ENCODE data around the gene PPP6R2.
"Not testable (repeated sequence)": the region's sequence is repeated elsewhere in the genome, so short reads cannot be mapped to it uniquely, and the experiment has no call there.

The PPP6R2 gene

DNA sequence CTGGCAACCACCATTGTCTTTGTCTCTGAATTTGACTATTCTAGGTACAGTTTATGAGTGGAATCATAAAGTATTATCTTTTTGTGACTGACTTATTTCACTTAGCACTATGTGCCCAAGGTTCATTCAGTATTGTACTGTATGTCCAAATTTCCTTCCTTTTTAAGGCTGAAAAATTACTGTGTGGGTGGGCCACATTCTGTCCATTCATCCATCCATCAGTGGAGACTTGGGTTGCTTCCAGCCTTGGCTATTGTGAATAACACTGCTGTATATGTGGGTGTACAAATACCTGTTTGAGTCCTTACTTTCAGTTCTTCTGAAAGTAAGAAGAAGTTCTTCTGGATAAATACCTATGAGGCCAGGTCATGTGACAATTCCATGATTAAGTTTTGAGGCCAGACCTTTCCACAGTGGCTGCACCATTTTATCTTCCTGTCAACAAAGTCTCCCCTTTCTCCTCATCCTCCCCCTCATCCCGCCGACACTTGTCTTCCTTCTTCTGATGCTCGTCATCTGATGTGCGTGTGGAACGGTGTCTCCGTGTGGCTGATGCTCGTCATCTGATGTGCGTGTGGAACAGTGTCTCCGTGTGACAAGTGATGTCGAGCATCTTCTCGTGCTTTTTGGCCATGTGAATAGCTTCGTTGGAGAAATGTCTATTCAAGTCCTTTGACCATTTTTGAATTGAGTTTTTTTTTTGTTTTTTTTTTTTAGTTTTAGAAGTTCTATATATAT, 82.2 kb downstream of the PPP6R2 start:
- H3K4me1 ChIP-seq (ENCODE audit: control insufficient read depth, low read length) = no peaks in the 10 kb centered on the region
- no peaks in the 10 kb centered on the region for H3K9me3 ChIP-seq (ENCODE audit: control insufficient read depth, insufficient read depth, low read length)
- no peaks in the 10 kb centered on the region for H3K79me2 ChIP-seq (ENCODE audit: control insufficient read depth, low read length)
- H4K20me1 ChIP-seq (ENCODE audit: control insufficient read depth, insufficient read depth, low read depth, low read length) = no peaks in the 10 kb centered on the region
- H3K9me2 ChIP-seq (replicated peaks; ENCODE audit: control insufficient read depth, low read length) = no peaks in the 10 kb centered on the region
- no peaks in the 10 kb centered on the region for H3F3A ChIP-seq (ENCODE audit: control insufficient read depth, insufficient read depth)
- TF ChIP-seq, protein P1, sequence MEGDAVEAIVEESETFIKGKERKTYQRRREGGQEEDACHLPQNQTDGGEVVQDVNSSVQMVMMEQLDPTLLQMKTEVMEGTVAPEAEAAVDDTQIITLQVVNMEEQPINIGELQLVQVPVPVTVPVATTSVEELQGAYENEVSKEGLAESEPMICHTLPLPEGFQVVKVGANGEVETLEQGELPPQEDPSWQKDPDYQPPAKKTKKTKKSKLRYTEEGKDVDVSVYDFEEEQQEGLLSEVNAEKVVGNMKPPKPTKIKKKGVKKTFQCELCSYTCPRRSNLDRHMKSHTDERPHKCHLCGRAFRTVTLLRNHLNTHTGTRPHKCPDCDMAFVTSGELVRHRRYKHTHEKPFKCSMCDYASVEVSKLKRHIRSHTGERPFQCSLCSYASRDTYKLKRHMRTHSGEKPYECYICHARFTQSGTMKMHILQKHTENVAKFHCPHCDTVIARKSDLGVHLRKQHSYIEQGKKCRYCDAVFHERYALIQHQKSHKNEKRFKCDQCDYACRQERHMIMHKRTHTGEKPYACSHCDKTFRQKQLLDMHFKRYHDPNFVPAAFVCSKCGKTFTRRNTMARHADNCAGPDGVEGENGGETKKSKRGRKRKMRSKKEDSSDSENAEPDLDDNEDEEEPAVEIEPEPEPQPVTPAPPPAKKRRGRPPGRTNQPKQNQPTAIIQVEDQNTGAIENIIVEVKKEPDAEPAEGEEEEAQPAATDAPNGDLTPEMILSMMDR (IDR thresholded peaks at IDR 0.05; ENCODE audit: low read depth, low read length, poor library complexity, severe bottlenecking) = no peak
- no peak for TF ChIP-seq EZH2phosphoT487 (IDR thresholded peaks at IDR 0.05; ENCODE audit: borderline replicate concordance, low read length)
- H3K27me3 ChIP-seq (ENCODE audit: control insufficient read depth, low read length) = no peaks in the 10 kb centered on the region
- no peak overlapping the region for H3K4me3 ChIP-seq (ENCODE audit: low read length)
- no peak overlapping the region for H3K4me2 ChIP-seq (ENCODE audit: low read length)
- no peak overlapping the region for H3K27ac ChIP-seq (ENCODE audit: low read depth, low read length)
- H3K36me3 ChIP-seq (ENCODE audit: control insufficient read depth, low read length) = peaks cover 75% of the 10 kb centered on the region

DNA sequence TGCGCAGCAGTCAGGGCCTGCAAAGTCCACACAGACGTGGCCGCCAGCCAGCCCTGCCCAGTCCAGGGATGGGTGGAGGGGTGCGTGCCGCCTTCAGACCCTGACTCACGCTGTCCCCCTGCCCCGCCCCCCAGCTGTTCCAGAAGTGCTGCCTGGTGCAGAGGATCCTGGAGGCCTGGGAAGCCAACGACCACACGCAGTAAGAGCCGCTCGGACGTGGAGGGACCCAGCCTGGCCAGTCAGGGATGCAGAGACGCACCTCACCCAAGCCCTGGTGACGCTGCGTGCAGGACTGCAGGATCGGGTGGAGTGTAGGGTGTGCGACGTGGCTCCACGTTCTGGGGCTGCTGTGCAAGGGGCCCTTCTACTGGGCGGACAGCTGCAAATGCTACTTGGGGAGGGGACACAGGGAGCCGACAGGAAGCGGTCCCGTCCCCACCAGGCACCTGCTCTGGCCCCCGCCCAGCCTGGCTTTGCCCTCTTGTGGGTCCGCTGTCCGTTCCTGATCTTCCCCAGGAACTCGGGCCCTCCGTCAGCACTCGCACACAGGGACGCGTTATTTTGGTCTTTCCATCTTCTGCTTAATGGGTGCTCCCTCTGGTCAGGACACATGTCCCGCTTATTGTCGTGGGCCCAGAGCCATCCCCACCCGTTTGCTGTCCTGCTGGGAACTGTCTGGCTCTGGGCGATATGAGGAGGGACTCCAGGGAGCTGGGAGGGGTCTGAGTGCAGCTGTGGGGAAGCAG, 89.2 kb downstream of the PPP6R2 start:
- Histone ChIP-seq H3K9me3 (ENCODE audit: control insufficient read depth, insufficient read depth, low read length) (no peaks in the 10 kb centered on the region), H3F3A (ENCODE audit: control insufficient read depth, insufficient read depth) (no peaks in the 10 kb centered on the region), H3K4me1 (ENCODE audit: control insufficient read depth, low read length) (no peaks in the 10 kb centered on the region), H3K27ac (ENCODE audit: low read depth, low read length) (no peak overlapping the region), H3K9me2 (replicated peaks; ENCODE audit: control insufficient read depth, low read length) (no peaks in the 10 kb centered on the region), H3K4me2 (ENCODE audit: low read length) (no peak overlapping the region), H3K36me3 (ENCODE audit: control insufficient read depth, low read length) (peaks cover 66% of the 10 kb centered on the region), H3K27me3 (ENCODE audit: control insufficient read depth, low read length) (no peaks in the 10 kb centered on the region), H4K20me1 (ENCODE audit: control insufficient read depth, insufficient read depth, low read depth, low read length) (no peaks in the 10 kb centered on the region), H3K79me2 (ENCODE audit: control insufficient read depth, low read length) (no peaks in the 10 kb centered on the region), H3K4me3 (ENCODE audit: low read length) (no peak overlapping the region)
- no peak for TF ChIP-seq EZH2phosphoT487 (IDR thresholded peaks at IDR 0.05; ENCODE audit: borderline replicate concordance, low read length)
- TF ChIP-seq, protein P1 (IDR thresholded peaks at IDR 0.05; ENCODE audit: low read depth, low read length, poor library complexity, severe bottlenecking) = no peak

DNA sequence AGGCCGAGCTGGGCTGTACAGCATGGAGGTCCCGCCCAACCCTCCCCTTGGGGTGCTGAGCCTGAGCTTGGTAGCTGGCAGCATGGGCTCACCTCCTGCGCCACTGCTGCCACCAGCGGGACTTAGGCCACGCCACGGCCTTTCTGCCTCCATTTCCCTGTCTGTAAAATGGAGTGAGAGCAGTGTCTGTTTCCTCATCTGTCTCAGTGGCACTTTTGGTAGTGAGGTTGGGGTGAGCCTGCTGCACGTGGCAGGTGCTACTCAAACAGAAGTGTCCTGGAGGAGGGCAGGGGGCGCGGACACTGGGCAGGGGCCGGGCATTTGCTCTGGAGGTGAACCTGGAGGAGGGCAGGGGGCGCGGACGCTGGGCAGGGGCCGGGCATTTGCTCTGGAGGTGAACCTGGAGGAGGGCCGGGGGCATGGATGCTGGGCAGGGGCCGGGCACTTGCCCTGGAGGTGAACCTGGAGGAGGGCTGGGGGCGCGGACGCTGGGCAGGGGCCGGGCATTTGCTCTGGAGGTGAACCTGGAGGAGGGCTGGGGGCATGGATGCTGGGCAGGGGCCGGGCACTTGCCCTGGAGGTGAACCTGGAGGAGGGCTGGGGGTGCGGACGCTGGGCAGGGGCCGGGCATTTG, 89.9 kb downstream of the PPP6R2 start:
- not testable (repeated sequence) for H4K20me1 ChIP-seq (ENCODE audit: control insufficient read depth, insufficient read depth, low read depth, low read length); H3K9me2 ChIP-seq (replicated peaks; ENCODE audit: control insufficient read depth, low read length); H3K4me2 ChIP-seq (ENCODE audit: low read length); H3K4me3 ChIP-seq (ENCODE audit: low read length); H3K27me3 ChIP-seq (ENCODE audit: control insufficient read depth, low read length); H3K9me3 ChIP-seq (ENCODE audit: control insufficient read depth, insufficient read depth, low read length); H3F3A ChIP-seq (ENCODE audit: control insufficient read depth, insufficient read depth); H3K4me1 ChIP-seq (ENCODE audit: control insufficient read depth, low read length); H3K27ac ChIP-seq (ENCODE audit: low read depth, low read length); H3K79me2 ChIP-seq (ENCODE audit: control insufficient read depth, low read length)
- H3K36me3 ChIP-seq (ENCODE audit: control insufficient read depth, low read length) = peaks cover 68% of the 10 kb centered on the region

DNA sequence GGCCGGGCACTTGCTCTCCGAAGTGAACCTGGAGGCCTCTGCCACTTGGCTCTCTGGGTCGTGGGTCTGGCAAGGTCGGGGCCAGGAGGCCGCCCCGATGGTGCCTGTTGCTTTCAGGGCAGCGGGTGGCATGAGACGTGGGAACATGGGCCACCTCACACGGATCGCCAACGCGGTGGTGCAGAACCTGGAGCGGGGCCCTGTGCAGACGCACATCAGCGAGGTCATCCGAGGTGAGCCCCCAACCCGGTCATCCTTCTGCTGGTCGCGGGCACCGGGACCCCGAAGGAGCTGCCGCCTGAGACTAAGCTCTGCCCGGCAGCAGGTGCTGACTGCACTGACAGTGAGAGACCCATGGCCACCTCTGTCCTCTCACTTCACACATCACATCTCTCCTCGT, 91.7 kb downstream of the PPP6R2 start:
- Histone ChIP-seq H3K4me2 (ENCODE audit: low read length) (no peak overlapping the region), H3K79me2 (ENCODE audit: control insufficient read depth, low read length) (no peaks in the 10 kb centered on the region), H3K9me2 (replicated peaks; ENCODE audit: control insufficient read depth, low read length) (no peaks in the 10 kb centered on the region), H3K36me3 (ENCODE audit: control insufficient read depth, low read length) (peaks cover 67% of the 10 kb centered on the region), H3K27me3 (ENCODE audit: control insufficient read depth, low read length) (no peaks in the 10 kb centered on the region), H3F3A (ENCODE audit: control insufficient read depth, insufficient read depth) (no peaks in the 10 kb centered on the region), H3K4me3 (ENCODE audit: low read length) (no peak overlapping the region), H3K27ac (ENCODE audit: low read depth, low read length) (no peak overlapping the region), H4K20me1 (ENCODE audit: control insufficient read depth, insufficient read depth, low read depth, low read length) (no peaks in the 10 kb centered on the region), H3K4me1 (ENCODE audit: control insufficient read depth, low read length) (no peaks in the 10 kb centered on the region), H3K9me3 (ENCODE audit: control insufficient read depth, insufficient read depth, low read length) (no peaks in the 10 kb centered on the region)
- TF ChIP-seq EZH2phosphoT487 (IDR thresholded peaks at IDR 0.05; ENCODE audit: borderline replicate concordance, low read length) = no peak
- TF ChIP-seq, protein P1 (IDR thresholded peaks at IDR 0.05; ENCODE audit: low read depth, low read length, poor library complexity, severe bottlenecking) = no peak

Data from DOHH2 (cell line).